ENCODE results near the gene PDE4D.

DNA sequence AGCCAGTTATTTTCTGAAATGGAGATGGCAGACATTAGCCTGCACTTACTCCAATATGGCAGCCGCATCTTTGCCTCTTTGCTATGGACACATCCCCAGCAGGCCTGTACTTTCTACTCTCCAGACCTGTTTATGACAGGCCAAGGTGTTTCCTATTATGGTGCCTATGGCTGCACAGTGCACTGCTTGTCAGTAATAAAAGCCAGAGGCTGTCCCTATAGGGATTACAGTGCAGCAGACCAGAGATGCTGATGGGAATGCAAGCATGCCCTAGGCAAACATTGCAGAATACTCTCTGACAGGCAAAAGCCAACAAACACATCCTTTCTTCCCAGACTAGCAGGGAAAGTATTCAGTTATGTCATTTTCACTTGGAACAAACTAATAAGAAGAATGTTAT lies 867.8 kb downstream of the PDE4D start:
- no peak for TF ChIP-seq POLR2AphosphoS5 (IDR thresholded peaks at IDR 0.05; ENCODE audit: low read depth, low read length)
- TF ChIP-seq, protein P1, sequence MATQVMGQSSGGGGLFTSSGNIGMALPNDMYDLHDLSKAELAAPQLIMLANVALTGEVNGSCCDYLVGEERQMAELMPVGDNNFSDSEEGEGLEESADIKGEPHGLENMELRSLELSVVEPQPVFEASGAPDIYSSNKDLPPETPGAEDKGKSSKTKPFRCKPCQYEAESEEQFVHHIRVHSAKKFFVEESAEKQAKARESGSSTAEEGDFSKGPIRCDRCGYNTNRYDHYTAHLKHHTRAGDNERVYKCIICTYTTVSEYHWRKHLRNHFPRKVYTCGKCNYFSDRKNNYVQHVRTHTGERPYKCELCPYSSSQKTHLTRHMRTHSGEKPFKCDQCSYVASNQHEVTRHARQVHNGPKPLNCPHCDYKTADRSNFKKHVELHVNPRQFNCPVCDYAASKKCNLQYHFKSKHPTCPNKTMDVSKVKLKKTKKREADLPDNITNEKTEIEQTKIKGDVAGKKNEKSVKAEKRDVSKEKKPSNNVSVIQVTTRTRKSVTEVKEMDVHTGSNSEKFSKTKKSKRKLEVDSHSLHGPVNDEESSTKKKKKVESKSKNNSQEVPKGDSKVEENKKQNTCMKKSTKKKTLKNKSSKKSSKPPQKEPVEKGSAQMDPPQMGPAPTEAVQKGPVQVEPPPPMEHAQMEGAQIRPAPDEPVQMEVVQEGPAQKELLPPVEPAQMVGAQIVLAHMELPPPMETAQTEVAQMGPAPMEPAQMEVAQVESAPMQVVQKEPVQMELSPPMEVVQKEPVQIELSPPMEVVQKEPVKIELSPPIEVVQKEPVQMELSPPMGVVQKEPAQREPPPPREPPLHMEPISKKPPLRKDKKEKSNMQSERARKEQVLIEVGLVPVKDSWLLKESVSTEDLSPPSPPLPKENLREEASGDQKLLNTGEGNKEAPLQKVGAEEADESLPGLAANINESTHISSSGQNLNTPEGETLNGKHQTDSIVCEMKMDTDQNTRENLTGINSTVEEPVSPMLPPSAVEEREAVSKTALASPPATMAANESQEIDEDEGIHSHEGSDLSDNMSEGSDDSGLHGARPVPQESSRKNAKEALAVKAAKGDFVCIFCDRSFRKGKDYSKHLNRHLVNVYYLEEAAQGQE (IDR thresholded peaks at IDR 0.05; ENCODE audit: insufficient read depth in 1 of 2, low read depth in 2 of 2, low read length in 2 of 2), result no peak
